ENCODE results near the gene ZNF407.

ZNF407 gene

GRCh38 chr18:74633652-74634352, 36.1 kb downstream of the ZNF407 start:
- no peak overlapping the region for H3K9ac ChIP-seq
- H3K4me3 ChIP-seq, result no peak overlapping the region
- TF ChIP-seq Cebpa-rat (IDR thresholded peaks at IDR 0.05), result no peak
- peak overlapping the region in 6 of 11 experiments; percentile 21 to 98 (median 83); a peak in 10 of 22 replicates for H3K4me2 ChIP-seq
- H3K36me3 ChIP-seq, result peaks cover 7 to 68% (median 44%) of the 10 kb centered on the region in 11 experiments; a peak in 21 of 22 replicates
- H4K20me1 ChIP-seq, result no peaks in the 10 kb centered on the region; a peak in 2 of 22 replicates
- H3K27ac ChIP-seq, result peak overlapping the region in 6 of 11 experiments; percentile 2 to 82 (median 74); a peak in 9 of 22 replicates
- peaks cover 29 to 83% (median 61%) of the 10 kb centered on the region in 10 experiments for H3K4me1 ChIP-seq
- H3K27me3 ChIP-seq, result no peaks in the 10 kb centered on the region
- H3K9me3 ChIP-seq (replicated peaks in 1 of 11), result peaks cover 0 to 27% (median 2%) of the 10 kb centered on the region in 11 experiments; a peak in 8 of 22 replicates

GRCh38 chr18:74635224-74635975, 37.7 kb downstream of the ZNF407 start:
- no peak for TF ChIP-seq Cebpa-rat (IDR thresholded peaks at IDR 0.05)
- H3K4me3 ChIP-seq, result no peak overlapping the region
- H3K9me3 ChIP-seq (replicated peaks in 1 of 11), result peaks cover 0 to 24% (median 0%) of the 10 kb centered on the region in 11 experiments; a peak in 4 of 22 replicates
- H4K20me1 ChIP-seq, result no peaks in the 10 kb centered on the region; a peak in 1 of 22 replicates
- H3K36me3 ChIP-seq, result peaks cover 7 to 74% (median 45%) of the 10 kb centered on the region in 11 experiments; a peak in 21 of 22 replicates
- peaks cover 22 to 72% (median 50%) of the 10 kb centered on the region in 10 experiments for H3K4me1 ChIP-seq
- no peaks in the 10 kb centered on the region for H3K27me3 ChIP-seq
- no peak overlapping the region for H3K27ac ChIP-seq
- H3K4me2 ChIP-seq, result 0 out of 22 replicates have a peak overlapping the region, but pooled peaks of 1 of the 11 experiments have one; percentile 83
- H3K9ac ChIP-seq, result no peak overlapping the region

- Histone ChIP-seq H3K9me3 (replicated peaks in 1 of 11) (peaks cover 0 to 24% (median 0%) of the 10 kb centered on the region in 11 experiments; a peak in 4 of 22 replicates), H3K9ac (no peak overlapping the region), H4K20me1 (no peaks in the 10 kb centered on the region; a peak in 1 of 22 replicates), H3K27ac (no peak overlapping the region), H3K4me2 (peak overlapping the region in 5 of 11 experiments; percentile 5 to 48 (median 29); a peak in 7 of 22 replicates), H3K36me3 (peaks cover 8 to 87% (median 52%) of the 10 kb centered on the region in 11 experiments; a peak in 21 of 22 replicates), H3K4me3 (no peak overlapping the region), H3K4me1 (peaks cover 6 to 56% (median 33%) of the 10 kb centered on the region in 10 experiments), H3K27me3 (no peaks in the 10 kb centered on the region)
- TF ChIP-seq Cebpa-rat (IDR thresholded peaks at IDR 0.05), result no peak
Measured at GRCh38 chr18:74637070-74637469, 39.4 kb downstream of the ZNF407 start.

DNA sequence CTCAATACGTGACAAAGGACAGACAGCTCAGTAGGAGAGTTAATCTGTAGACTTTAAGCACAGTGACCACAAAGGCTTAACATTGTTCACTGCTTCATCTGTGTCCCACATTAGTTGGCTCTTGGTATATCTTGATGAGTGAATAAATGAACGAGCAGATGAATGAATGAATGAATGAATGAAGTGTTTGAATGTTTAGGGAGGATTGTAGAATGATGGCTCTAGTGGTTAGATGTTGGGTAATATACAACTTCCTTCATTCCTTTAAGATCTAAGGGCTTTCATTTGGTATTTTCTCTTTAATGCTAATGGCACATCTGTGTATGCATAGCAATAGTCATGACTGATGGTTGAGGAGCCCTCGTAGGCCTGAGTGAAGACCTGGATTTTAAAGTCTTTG, 40.5 kb downstream of the ZNF407 start:
- no peaks in the 10 kb centered on the region for H3K27me3 ChIP-seq
- TF ChIP-seq Cebpa-rat (IDR thresholded peaks at IDR 0.05), result no peak
- H3K4me3 ChIP-seq, result no peak overlapping the region
- peak overlapping the region in 1 of 11 experiments; percentile 4; a peak in 2 of 22 replicates for H3K27ac ChIP-seq
- H3K9me3 ChIP-seq (replicated peaks in 1 of 11), result peaks cover 0 to 13% (median 0%) of the 10 kb centered on the region in 11 experiments; a peak in 4 of 22 replicates
- no peaks in the 10 kb centered on the region for H4K20me1 ChIP-seq
- H3K36me3 ChIP-seq, result peaks cover 15 to 86% (median 54%) of the 10 kb centered on the region in 11 experiments; a peak in 21 of 22 replicates
- H3K9ac ChIP-seq, result no peak overlapping the region
- H3K4me1 ChIP-seq, result peaks cover 0 to 44% (median 21%) of the 10 kb centered on the region in 10 experiments; a peak in 12 of 20 replicates
- peak overlapping the region in 4 of 11 experiments; percentile 6 to 45 (median 18); a peak in 4 of 22 replicates for H3K4me2 ChIP-seq

GRCh38 chr18:74644713-74645112, 47.0 kb downstream of the ZNF407 start:
- Histone ChIP-seq H3K9ac (no peak overlapping the region), H3K4me2 (no peak overlapping the region), H4K20me1 (no peaks in the 10 kb centered on the region)

GRCh38 chr18:74645679-74646078, 48.0 kb downstream of the ZNF407 start:
- no peak for TF ChIP-seq Cebpa-rat (IDR thresholded peaks at IDR 0.05)
- Histone ChIP-seq H3K36me3 (peaks cover 9 to 69% (median 34%) of the 10 kb centered on the region in 11 experiments; a peak in 18 of 22 replicates), H3K4me3 (no peak overlapping the region), H3K27ac (no peak overlapping the region), H3K9me3 (replicated peaks in 1 of 11) (no peaks in the 10 kb centered on the region), H3K9ac (no peak overlapping the region), H3K27me3 (no peaks in the 10 kb centered on the region), H4K20me1 (peaks cover 0 to 9% (median 0%) of the 10 kb centered on the region in 11 experiments; a peak in 1 of 22 replicates), H3K4me1 (no peaks in the 10 kb centered on the region), H3K4me2 (no peak overlapping the region)

More at GRCh38 chr18:74644713-74645112, 47.0 kb downstream of the ZNF407 start:
- Histone ChIP-seq H3K27ac (no peak overlapping the region), H3K4me1 (no peaks in the 10 kb centered on the region), H3K27me3 (no peaks in the 10 kb centered on the region), H3K9me3 (replicated peaks in 1 of 11) (no peaks in the 10 kb centered on the region), H3K36me3 (peaks cover 9 to 70% (median 34%) of the 10 kb centered on the region in 11 experiments; a peak in 18 of 22 replicates), H3K4me3 (no peak overlapping the region)
- no peak for TF ChIP-seq Cebpa-rat (IDR thresholded peaks at IDR 0.05)

DNA sequence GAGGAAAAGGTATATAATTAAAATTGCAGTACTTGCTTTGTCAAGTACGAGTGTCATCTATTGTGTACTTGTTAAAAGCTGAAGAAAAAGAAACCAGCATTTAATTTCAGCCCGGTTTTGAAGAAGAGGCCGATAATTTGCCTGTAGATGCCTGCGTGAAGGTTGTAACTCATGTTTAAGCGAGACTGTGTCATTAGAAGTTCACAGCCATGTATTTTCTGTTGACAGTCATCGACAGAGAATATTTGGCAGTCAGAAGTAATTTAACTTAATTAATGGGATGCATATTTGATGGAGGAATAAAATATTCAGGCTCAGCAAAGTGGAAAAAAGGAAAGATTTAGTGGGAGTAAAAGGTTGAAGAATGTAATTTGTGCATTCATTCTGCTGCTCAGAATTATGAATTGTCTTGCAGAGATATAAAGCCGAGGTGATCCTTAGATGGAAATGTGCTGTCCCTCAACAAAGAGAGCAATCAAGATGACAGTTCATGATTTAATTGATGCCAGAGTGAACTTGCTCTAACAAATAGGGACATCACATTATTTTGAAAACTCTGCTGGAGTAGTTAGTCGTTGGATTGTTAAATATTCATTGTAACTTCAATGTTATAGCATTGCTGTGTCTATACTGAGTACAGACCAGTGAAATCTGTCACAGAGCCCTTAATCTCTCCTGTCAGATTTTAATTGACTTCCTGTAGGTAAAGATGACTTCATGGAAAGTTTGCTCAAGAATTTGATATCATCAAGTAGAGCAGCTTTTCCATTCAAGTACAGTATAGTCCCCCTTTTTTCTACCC, 53.9 kb downstream of the ZNF407 start:
- no peak overlapping the region for H3K27ac ChIP-seq
- H3K36me3 ChIP-seq, result peaks cover 0 to 26% (median 18%) of the 10 kb centered on the region in 11 experiments; a peak in 16 of 22 replicates
- H3K27me3 ChIP-seq, result no peaks in the 10 kb centered on the region
- no peaks in the 10 kb centered on the region for H3K4me1 ChIP-seq
- no peak overlapping the region; a peak in 1 of 22 replicates for H3K9ac ChIP-seq
- no peaks in the 10 kb centered on the region for H3K9me3 ChIP-seq (replicated peaks in 1 of 11)
- H3K4me3 ChIP-seq, result no peak overlapping the region
- H4K20me1 ChIP-seq, result peaks cover 0 to 9% (median 0%) of the 10 kb centered on the region in 11 experiments; a peak in 2 of 22 replicates
- TF ChIP-seq Cebpa-rat (IDR thresholded peaks at IDR 0.05), result no peak
- no peak overlapping the region for H3K4me2 ChIP-seq

GRCh38 chr18:74652392-74652988, 54.8 kb downstream of the ZNF407 start:
- Histone ChIP-seq H3K27ac (no peak overlapping the region), H3K27me3 (no peaks in the 10 kb centered on the region), H3K4me1 (peaks cover 0 to 2% (median 0%) of the 10 kb centered on the region in 10 experiments; a peak in 1 of 20 replicates), H3K36me3 (peaks cover 0 to 19% (median 9%) of the 10 kb centered on the region in 11 experiments; a peak in 16 of 22 replicates), H3K9me3 (replicated peaks in 1 of 11) (no peaks in the 10 kb centered on the region), H3K4me2 (no peak overlapping the region), H3K9ac (no peak overlapping the region), H4K20me1 (peaks cover 0 to 9% (median 0%) of the 10 kb centered on the region in 11 experiments; a peak in 2 of 22 replicates), H3K4me3 (no peak overlapping the region)
- TF ChIP-seq Cebpa-rat (IDR thresholded peaks at IDR 0.05), result no peak

Measured in BLaER1 treated with 17β-estradiol and CSF1 and Interleukin-3, amounts not matched to agents 10 nM and 100 nM (cell line).